Measurements from ENCODE around the gene WBP11. TPM values are rescaled to one million over a fixed set of nuclear protein-coding genes. Genes with fewer than 3 reads are reported as not detected.

The WBP11 gene
- total RNA-seq (119 TPM), polyA plus RNA-seq (10 to 100 TPM; 50.7 to 61.0 (median 56.0) TPM)

DNA sequence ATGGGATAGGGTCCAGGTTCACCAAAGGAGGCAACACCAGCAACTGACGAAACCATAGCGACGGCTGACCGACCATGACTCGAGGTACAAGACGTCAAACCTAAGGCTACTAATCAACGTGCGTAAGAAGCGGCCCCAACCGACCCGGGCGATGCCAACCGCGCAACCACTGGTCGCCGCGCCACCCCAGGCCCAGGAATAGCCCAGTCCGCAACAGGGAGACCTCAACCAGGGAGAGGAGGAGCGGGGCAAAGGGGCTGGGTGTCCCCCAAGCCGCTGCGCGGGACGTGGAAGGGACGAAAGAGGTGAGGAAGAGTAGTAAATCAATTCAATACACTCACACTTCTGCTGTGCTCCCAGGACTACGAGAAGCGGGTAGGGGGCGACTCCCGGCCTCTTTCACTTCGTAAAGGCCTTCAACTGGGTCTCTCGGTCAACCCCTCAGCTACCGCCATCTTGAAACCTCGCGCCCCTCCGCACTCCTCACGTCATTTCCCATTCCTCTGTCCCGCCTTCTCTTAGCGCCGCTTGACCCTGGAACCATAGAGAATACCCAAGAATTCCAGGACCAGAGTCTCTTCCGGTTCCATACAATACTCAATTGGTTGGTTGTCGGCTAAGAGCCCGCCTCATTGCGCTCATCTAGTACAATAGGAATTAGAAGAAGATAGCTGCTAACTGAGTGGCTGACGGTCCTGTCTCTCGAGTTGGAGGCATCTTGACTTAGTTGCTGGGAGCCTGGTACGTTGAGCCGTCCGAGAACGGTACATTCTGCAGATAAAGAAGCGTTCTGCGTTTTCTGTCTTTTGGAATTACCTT, at the start of gene WBP11, which contains the start of gene C12orf60:
Gene WBP11, minus strand, starts transcription at position 468 of the 819 bp plus-strand sequence. CDS start 2,095 bp downstream, outside the sequence.
Gene C12orf60, plus strand, starts transcription at position 660 of the 819 bp plus-strand sequence. CDS start 19,266 bp downstream, outside the sequence.
- ATAC-seq (ENCODE audit: low read depth in 2 of 2): peak; percentile 98 to 99
- H3K9me3 Mint-ChIP-seq: no peaks in the 10 kb centered on the region
- Histone ChIP-seq H3K27ac (ENCODE audit: insufficient read depth, low read length, poor library complexity, severe bottlenecking) (peak within 1 kb of the TSS; percentile 96), H3K36me3 (ENCODE audit: control insufficient read depth, insufficient read depth, low read length) (peaks cover 18% of the 10 kb centered on the region), H3K4me1 (ENCODE audit: control insufficient read depth, insufficient read depth, low read length, poor library complexity, severe bottlenecking) (peaks cover 37% of the 10 kb centered on the region), H3K27me3 (ENCODE audit: control insufficient read depth, insufficient read depth, low read length) (no peaks in the 10 kb centered on the region), H3K4me3 (ENCODE audit: low read depth, low read length) (peak within 1 kb of the TSS; percentile 99), H3K9me3 (ENCODE audit: control insufficient read depth in 2 of 2, low read length in 2 of 2) (no peaks in the 10 kb centered on the region)
- DNase-seq: peak; percentile 86 to 98 (median 91)
- peaks cover 4 to 38% (median 29%) of the 10 kb centered on the region in 4 donors for H3K4me1 Mint-ChIP-seq
- H3K27ac Mint-ChIP-seq: no peak within 1 kb of the TSS
- H3K36me3 Mint-ChIP-seq: peaks cover 5% of the 10 kb centered on the region
- no peaks in the 10 kb centered on the region for H3K27me3 Mint-ChIP-seq
- no peak within 1 kb of the TSS for H3K4me3 Mint-ChIP-seq

DNA sequence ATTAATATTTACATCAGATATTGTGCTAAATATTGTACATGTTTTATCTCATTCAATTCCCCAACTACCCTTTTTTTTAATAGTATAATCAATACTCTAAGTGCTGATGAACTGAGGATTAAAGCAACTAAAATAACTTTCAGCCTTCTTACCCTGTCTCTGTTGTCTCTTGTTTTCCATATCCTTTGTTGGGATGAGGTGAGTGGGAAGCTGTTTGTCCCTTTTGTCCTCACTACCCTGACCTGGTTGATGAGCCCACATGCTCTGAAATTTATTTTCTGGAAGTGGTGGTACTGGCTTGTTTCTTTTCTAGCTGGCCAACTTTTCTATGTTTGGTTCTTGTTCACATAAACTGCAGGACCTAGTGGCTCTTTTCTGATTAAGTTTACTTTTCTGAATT, 49.6 kb upstream of the WBP11 start:
- no peaks in the 10 kb centered on the region for H3K27me3 ChIP-seq (ENCODE audit: control insufficient read depth, insufficient read depth, low read length)
- Mint-ChIP-seq H3K36me3 (no peaks in the 10 kb centered on the region), H3K4me1 (peaks cover 0 to 4% (median 0%) of the 10 kb centered on the region in 4 donors), H3K27ac (peak overlapping the region in 2 of 3 donors; percentile 31 to 92), H3K27me3 (no peaks in the 10 kb centered on the region), H3K4me3 (no peak overlapping the region), H3K9me3 (peaks cover 0 to 5% (median 0%) of the 10 kb centered on the region in 7 donors)
- DNase-seq: no peak
- ATAC-seq (ENCODE audit: low read depth in 2 of 2): no peak
- no peaks in the 10 kb centered on the region for H3K36me3 ChIP-seq (ENCODE audit: control insufficient read depth, insufficient read depth, low read length)
- no peak overlapping the region for H3K27ac ChIP-seq (ENCODE audit: insufficient read depth, low read length, poor library complexity, severe bottlenecking)
- H3K4me1 ChIP-seq (ENCODE audit: control insufficient read depth, insufficient read depth, low read length, poor library complexity, severe bottlenecking): no peaks in the 10 kb centered on the region
- H3K9me3 ChIP-seq (ENCODE audit: control insufficient read depth in 2 of 2, low read length in 2 of 2): no peaks in the 10 kb centered on the region
- H3K4me3 ChIP-seq (ENCODE audit: low read depth, low read length): no peak overlapping the region

DNA sequence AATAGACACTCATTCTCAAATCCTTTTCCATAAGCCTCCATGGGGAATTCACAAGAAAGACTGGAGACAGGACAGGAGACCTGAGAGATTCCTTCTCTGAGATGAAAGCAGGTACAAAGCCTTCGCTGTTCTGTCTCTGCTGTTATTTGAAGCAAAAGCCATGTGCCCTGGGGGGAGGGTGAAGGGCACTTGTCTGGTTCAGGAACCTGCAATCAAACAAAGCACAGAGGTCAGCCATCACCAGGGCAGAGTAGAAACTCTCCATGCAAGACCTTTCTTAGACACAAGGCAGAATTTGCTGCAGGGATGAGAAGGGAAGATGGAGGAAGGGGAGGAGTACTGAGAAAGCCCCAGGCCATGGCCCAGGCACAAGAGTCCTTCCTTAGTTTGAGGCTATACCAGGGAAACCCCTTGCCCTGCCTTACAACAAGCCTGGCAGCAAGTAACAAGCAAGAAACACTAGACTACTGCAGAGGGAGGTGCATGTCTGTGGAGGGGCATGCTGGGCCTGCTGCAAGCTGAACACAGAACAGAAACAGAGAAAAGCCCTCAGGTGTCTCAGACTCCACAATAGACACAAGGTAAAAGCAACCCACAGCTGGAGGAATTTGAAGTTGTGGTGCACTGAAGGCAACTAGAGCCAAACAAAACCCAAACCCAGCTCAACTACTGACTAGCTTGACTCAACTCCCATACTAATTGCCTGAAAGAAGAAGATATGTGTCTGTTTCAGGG, 47.8 kb upstream of the WBP11 start:
- no peak for ATAC-seq (ENCODE audit: low read depth in 2 of 2)
- Histone ChIP-seq H3K4me3 (ENCODE audit: low read depth, low read length) (no peak overlapping the region), H3K4me1 (ENCODE audit: control insufficient read depth, insufficient read depth, low read length, poor library complexity, severe bottlenecking) (no peaks in the 10 kb centered on the region), H3K27me3 (ENCODE audit: control insufficient read depth, insufficient read depth, low read length) (no peaks in the 10 kb centered on the region), H3K36me3 (ENCODE audit: control insufficient read depth, insufficient read depth, low read length) (no peaks in the 10 kb centered on the region), H3K27ac (ENCODE audit: insufficient read depth, low read length, poor library complexity, severe bottlenecking) (no peak overlapping the region), H3K9me3 (ENCODE audit: control insufficient read depth in 2 of 2, low read length in 2 of 2) (no peaks in the 10 kb centered on the region)
- Mint-ChIP-seq H3K36me3 (no peaks in the 10 kb centered on the region), H3K4me1 (peaks cover 0 to 2% (median under 1%) of the 10 kb centered on the region in 4 donors), H3K27me3 (no peaks in the 10 kb centered on the region), H3K4me3 (no peak overlapping the region), H3K27ac (no peak overlapping the region), H3K9me3 (no peaks in the 10 kb centered on the region)
- no peak for DNase-seq

DNA sequence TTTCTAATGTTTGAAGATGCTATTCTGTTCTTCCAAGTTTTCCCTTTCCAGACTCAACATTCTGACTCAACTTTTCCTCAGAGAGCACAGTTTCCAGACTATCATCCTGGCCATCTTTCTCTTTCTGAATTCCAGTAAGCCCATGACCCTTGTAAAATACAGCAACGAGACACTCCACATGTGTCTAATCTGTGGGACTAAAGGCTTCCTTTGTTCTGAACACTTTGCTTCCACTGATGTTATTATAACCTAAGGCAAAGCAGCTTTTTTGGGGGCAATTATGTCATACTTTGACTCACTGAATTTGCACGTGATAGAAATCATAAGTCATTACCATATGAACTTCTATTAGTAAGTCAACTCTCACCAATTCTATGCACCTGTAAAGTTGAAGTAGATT, 46.4 kb upstream of the WBP11 start:
- no peaks in the 10 kb centered on the region for H3K9me3 ChIP-seq (ENCODE audit: control insufficient read depth in 2 of 2, low read length in 2 of 2)
- H3K4me1 ChIP-seq (ENCODE audit: control insufficient read depth, insufficient read depth, low read length, poor library complexity, severe bottlenecking): no peaks in the 10 kb centered on the region
- H3K36me3 Mint-ChIP-seq: no peaks in the 10 kb centered on the region
- H3K27me3 ChIP-seq (ENCODE audit: control insufficient read depth, insufficient read depth, low read length): no peaks in the 10 kb centered on the region
- no peaks in the 10 kb centered on the region for H3K27me3 Mint-ChIP-seq
- ATAC-seq (ENCODE audit: low read depth in 2 of 2): no peak
- no peak for DNase-seq
- H3K4me1 Mint-ChIP-seq: peaks cover 0 to 7% (median 3%) of the 10 kb centered on the region in 4 donors
- no peaks in the 10 kb centered on the region for H3K36me3 ChIP-seq (ENCODE audit: control insufficient read depth, insufficient read depth, low read length)
- H3K27ac Mint-ChIP-seq: no peak overlapping the region
- no peak overlapping the region for H3K27ac ChIP-seq (ENCODE audit: insufficient read depth, low read length, poor library complexity, severe bottlenecking)
- no peaks in the 10 kb centered on the region for H3K9me3 Mint-ChIP-seq
- no peak overlapping the region for H3K4me3 Mint-ChIP-seq
- no peak overlapping the region for H3K4me3 ChIP-seq (ENCODE audit: low read depth, low read length)

DNA sequence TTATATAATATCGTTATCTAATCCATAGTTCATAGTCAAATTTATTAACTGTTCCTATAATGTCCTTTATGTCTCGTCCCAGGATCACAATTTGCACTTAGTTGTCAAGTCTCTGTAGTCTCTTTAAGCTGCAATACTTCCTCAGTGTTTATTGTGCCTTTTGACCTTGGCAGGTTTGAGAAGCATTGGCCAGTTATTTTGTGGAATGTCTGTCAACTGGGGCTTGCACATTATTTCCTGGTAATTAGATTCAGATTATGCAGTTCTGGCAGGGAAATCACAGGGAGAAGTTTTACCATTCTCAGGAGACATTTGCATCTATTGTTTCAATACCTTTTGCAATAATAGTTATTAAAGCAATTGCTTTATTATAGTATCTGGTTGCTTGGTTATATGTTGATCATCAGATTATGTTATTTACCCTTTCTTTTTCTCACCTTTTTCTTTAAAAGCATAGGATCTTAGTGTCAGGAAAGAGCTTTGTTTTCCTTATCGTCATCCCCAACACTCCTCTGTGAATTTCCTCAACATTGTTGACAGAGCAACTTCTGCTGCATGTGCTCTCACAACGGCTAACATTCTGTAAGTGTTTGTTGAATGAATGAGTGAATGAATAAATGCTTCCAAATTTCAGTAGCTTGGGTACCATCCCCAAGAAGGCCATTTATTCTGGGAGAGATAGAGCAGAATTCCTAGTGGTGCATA, 43.8 kb upstream of the WBP11 start:
- Histone ChIP-seq H3K36me3 (ENCODE audit: control insufficient read depth, insufficient read depth, low read length) (no peaks in the 10 kb centered on the region), H3K27ac (ENCODE audit: insufficient read depth, low read length, poor library complexity, severe bottlenecking) (no peak overlapping the region), H3K9me3 (ENCODE audit: control insufficient read depth in 2 of 2, low read length in 2 of 2) (no peaks in the 10 kb centered on the region), H3K27me3 (ENCODE audit: control insufficient read depth, insufficient read depth, low read length) (no peaks in the 10 kb centered on the region), H3K4me3 (ENCODE audit: low read depth, low read length) (no peak overlapping the region), H3K4me1 (ENCODE audit: control insufficient read depth, insufficient read depth, low read length, poor library complexity, severe bottlenecking) (no peaks in the 10 kb centered on the region)
- Mint-ChIP-seq H3K27me3 (no peaks in the 10 kb centered on the region), H3K36me3 (no peaks in the 10 kb centered on the region), H3K4me1 (peaks cover 0 to 7% (median 3%) of the 10 kb centered on the region in 4 donors), H3K4me3 (no peak overlapping the region), H3K27ac (peak overlapping the region in 1 of 3 donors; percentile 59), H3K9me3 (no peaks in the 10 kb centered on the region)
- DNase-seq (no peak), ATAC-seq (ENCODE audit: low read depth in 2 of 2) (no peak)

DNA sequence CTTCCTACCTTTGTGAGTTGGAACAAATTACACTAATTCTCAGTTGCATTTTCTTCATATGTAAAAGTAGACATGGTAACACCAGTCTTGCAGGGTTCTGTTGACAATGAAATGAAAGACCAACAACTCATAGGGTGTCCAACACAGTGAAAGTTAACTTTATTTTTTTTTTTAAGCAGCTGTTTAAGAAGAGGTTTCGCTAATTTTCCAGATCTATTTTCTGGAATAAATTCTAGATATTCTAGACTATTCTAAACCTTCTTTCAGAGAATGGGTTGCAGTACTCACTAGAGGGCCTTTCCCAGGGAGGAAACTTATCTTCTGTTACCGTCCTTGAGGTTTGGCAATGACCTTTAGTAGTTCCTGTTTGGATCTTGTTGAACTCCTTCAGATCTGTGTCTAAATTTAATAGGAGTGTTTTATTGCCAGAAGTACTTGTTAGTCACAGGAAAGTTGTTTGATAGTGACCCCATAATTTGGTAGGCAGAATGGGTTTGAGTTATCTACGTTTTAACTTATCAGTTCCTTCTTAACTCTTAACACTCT, 42.8 kb upstream of the WBP11 start:
- H3K27me3 ChIP-seq (ENCODE audit: control insufficient read depth, insufficient read depth, low read length): no peaks in the 10 kb centered on the region
- no peak overlapping the region for H3K4me3 Mint-ChIP-seq
- no peak overlapping the region for H3K27ac ChIP-seq (ENCODE audit: insufficient read depth, low read length, poor library complexity, severe bottlenecking)
- no peaks in the 10 kb centered on the region for H3K9me3 Mint-ChIP-seq
- H3K9me3 ChIP-seq (ENCODE audit: control insufficient read depth in 2 of 2, low read length in 2 of 2): no peaks in the 10 kb centered on the region
- no peak overlapping the region for H3K4me3 ChIP-seq (ENCODE audit: low read depth, low read length)
- no peak for ATAC-seq (ENCODE audit: low read depth in 2 of 2)
- no peak for DNase-seq
- H3K36me3 Mint-ChIP-seq: no peaks in the 10 kb centered on the region
- H3K27me3 Mint-ChIP-seq: no peaks in the 10 kb centered on the region
- no peaks in the 10 kb centered on the region for H3K36me3 ChIP-seq (ENCODE audit: control insufficient read depth, insufficient read depth, low read length)
- H3K4me1 ChIP-seq (ENCODE audit: control insufficient read depth, insufficient read depth, low read length, poor library complexity, severe bottlenecking): no peaks in the 10 kb centered on the region
- peaks cover 0 to 7% (median 3%) of the 10 kb centered on the region in 4 donors for H3K4me1 Mint-ChIP-seq
- H3K27ac Mint-ChIP-seq: no peak overlapping the region

DNA sequence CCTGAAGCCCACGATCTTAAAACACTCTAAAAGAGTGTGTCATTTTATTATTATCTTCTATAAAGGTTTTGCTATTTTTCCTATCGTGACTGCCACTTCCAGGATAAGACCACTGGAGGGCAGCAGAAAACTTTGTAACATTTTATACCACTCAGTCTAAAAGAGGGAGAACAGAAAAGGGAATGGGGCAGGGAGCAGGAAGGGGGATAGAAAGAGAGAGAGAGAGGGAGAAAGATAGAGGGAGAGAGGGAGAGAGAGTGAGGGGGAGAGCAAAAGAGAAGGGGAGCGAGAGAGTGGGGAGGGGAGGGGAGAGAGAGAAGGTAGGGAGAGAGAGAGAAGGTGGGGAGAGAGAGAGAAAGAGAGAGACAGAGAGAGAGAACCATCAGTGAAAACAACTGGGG, 42.1 kb upstream of the WBP11 start:
- no peaks in the 10 kb centered on the region for H3K27me3 ChIP-seq (ENCODE audit: control insufficient read depth, insufficient read depth, low read length)
- no peaks in the 10 kb centered on the region for H3K36me3 ChIP-seq (ENCODE audit: control insufficient read depth, insufficient read depth, low read length)
- H3K9me3 ChIP-seq (ENCODE audit: control insufficient read depth in 2 of 2, low read length in 2 of 2): no peaks in the 10 kb centered on the region
- ATAC-seq (ENCODE audit: low read depth in 2 of 2): peak; percentile 50 to 65
- H3K27me3 Mint-ChIP-seq: no peaks in the 10 kb centered on the region
- no peaks in the 10 kb centered on the region for H3K36me3 Mint-ChIP-seq
- no peak overlapping the region for H3K4me3 ChIP-seq (ENCODE audit: low read depth, low read length)
- peak; percentile 21 to 63 (median 55) for DNase-seq
- no peaks in the 10 kb centered on the region for H3K9me3 Mint-ChIP-seq
- H3K27ac Mint-ChIP-seq: peak overlapping the region in 2 of 3 donors; percentile 20 to 78
- H3K4me1 ChIP-seq (ENCODE audit: control insufficient read depth, insufficient read depth, low read length, poor library complexity, severe bottlenecking): no peaks in the 10 kb centered on the region
- H3K4me3 Mint-ChIP-seq: peak overlapping the region in 1 of 4 donors; percentile 64
- H3K27ac ChIP-seq (ENCODE audit: insufficient read depth, low read length, poor library complexity, severe bottlenecking): no peak overlapping the region
- H3K4me1 Mint-ChIP-seq: peaks cover 0 to 7% (median 3%) of the 10 kb centered on the region in 4 donors
